HCT116 (cell line): Measurements from ENCODE around the gene TMPRSS3. TPM values are rescaled to one million over a fixed set of nuclear protein-coding genes. Genes with fewer than 3 reads are reported as not detected.

Experiments used
- ATAC-seq: fragments of 200-7000 bp; cut with Tn5 transposase; 2 replicates; pipeline ENCODE4 v1.9.1; 2020; ENCODE audit warnings: mild to moderate bottlenecking, moderate library complexity
- BruUV-seq: library from RNA; stranded (reverse); fragments of 400-500 nt; replicated peaks from 2 replicates; lab custom pipeline; 2021; lab: Mats Ljungman, UMichigan
- CTCF ChIA-PET: fragments of 300-600 bp; sonication (Branson Sonifier 250); formaldehyde crosslinking; loops from one replicate; lab custom pipeline; 2021; ENCODE audit warnings: antibody characterized with exemption; lab: Charles Lee
- POLR2A ChIA-PET: fragments of 300-600, 350-600 bp; sonication (Branson Sonifier 250); formaldehyde crosslinking; loops from one replicate; lab custom pipeline; 2021; ENCODE audit warnings: antibody characterized with exemption; lab: Charles Lee
- RAD21 ChIA-PET, 2 experiments: fragments of 300-600 bp; sonication (Branson Sonifier 250); formaldehyde crosslinking; loops; one replicate each; lab custom pipeline; 2023; ENCODE audit warnings: low total read pairs in 2 of 2; ENCODE audit not compliant: uncharacterized antibody in 2 of 2, unreplicated experiment in 2 of 2, low non-redundant PET in 1 of 2; lab: Charles Lee
- DNase-seq: peaks from one replicate; pipeline ENCODE4 v3.0.0-alpha.2; 2010; ENCODE audit warnings: low read depth, low spot score
- H2AFZ ChIP-seq: fragments of 200-600 bp; shearing (Covaris generic), sonication (generic); 2 replicates; pipeline ENCODE4 v1.6.1; 2017; ENCODE audit warnings: low read depth, mixed run types, mixed read lengths, antibody characterized with exemption, low read length; ENCODE audit not compliant: poor library complexity, severe bottlenecking
- H3K27ac ChIP-seq: 2 replicates; pipeline ENCODE4 v1.5.1; 2012; ENCODE audit warnings: low read depth, low read length
- H3K27me3 ChIP-seq: fragments of 200-600 bp; sonication (generic); 2 replicates; pipeline ENCODE4 v1.6.1; 2016; ENCODE audit warnings: mixed run types, low read length, mixed read lengths; ENCODE audit not compliant: insufficient read depth
- H3K36me3 ChIP-seq, 2 experiments: fragments of 200-500 bp in 1 of 2; fragments of 200-600 bp in 1 of 2; sonication (Bioruptor generic) in 1 of 2; sonication (generic) in 1 of 2; 2 replicates each; pipeline versions ENCODE4 v1.5.1 to v1.6.1; 2014 to 2016; ENCODE audit warnings: low read length in 2 of 2, inconsistent platforms in 1 of 2, mixed read lengths in 1 of 2, mixed run types in 1 of 2; ENCODE audit not compliant: insufficient read depth in 2 of 2, control insufficient read depth in 1 of 2
- H3K4me1 ChIP-seq, 2 experiments: fragments of 200-600 bp in 1 of 2; sonication (generic) in 1 of 2; 2 replicates each; pipeline versions ENCODE4 v1.5.1 to v1.6.1; 2012 to 2017; ENCODE audit warnings: low read length in 2 of 2, inconsistent platforms in 1 of 2, mild to moderate bottlenecking in 1 of 2, mixed read lengths in 1 of 2, mixed run types in 1 of 2, moderate library complexity in 1 of 2; ENCODE audit not compliant: insufficient read depth in 2 of 2, control insufficient read depth in 1 of 2
- H3K4me2 ChIP-seq: fragments of 200-600 bp; sonication (generic); 2 replicates; pipeline ENCODE4 v1.6.1; 2017; ENCODE audit warnings: mixed run types, low read length, mixed read lengths
- H3K4me3 ChIP-seq, 2 experiments: fragments of 200-600 bp in 1 of 2; sonication (generic) in 1 of 2; replicated peaks in 1 of 2; 2 replicates each; pipeline ENCODE4 v1.5.1; 2011 to 2016; ENCODE audit warnings: low read length in 2 of 2, control low read depth in 1 of 2, low read depth in 1 of 2, mild to moderate bottlenecking in 1 of 2, mixed read lengths in 1 of 2, mixed run types in 1 of 2
- H3K79me2 ChIP-seq: fragments of 200-600 bp; sonication (generic); 2 replicates; pipeline ENCODE4 v1.6.1; 2017; ENCODE audit warnings: mild to moderate bottlenecking, mixed run types, low read length, moderate library complexity, mixed read lengths; ENCODE audit not compliant: insufficient read depth
- H3K9ac ChIP-seq: fragments of 200-600 bp; sonication (generic); 2 replicates; pipeline ENCODE4 v1.6.1; 2016; ENCODE audit warnings: low read length, mixed read lengths
- H3K9me2 ChIP-seq: fragments of 200-600 bp; sonication (generic), shearing (Covaris generic); 2 replicates; pipeline ENCODE4 v1.6.1; 2017; ENCODE audit warnings: mixed run types, mild to moderate bottlenecking, moderate library complexity; ENCODE audit not compliant: insufficient read depth
- H3K9me3 ChIP-seq, 2 experiments: fragments of 200-500 bp in 1 of 2; fragments of 200-600 bp in 1 of 2; sonication (Bioruptor generic) in 1 of 2; sonication (generic) in 1 of 2; 2 replicates each; pipeline ENCODE4 v1.6.1; 2014 to 2017; ENCODE audit warnings: low read length in 2 of 2, mixed read lengths in 2 of 2, inconsistent platforms in 1 of 2, low read depth in 1 of 2, mild to moderate bottlenecking in 1 of 2, mixed run types in 1 of 2, moderate library complexity in 1 of 2; ENCODE audit not compliant: control insufficient read depth in 1 of 2, insufficient read depth in 1 of 2
- H4K20me1 ChIP-seq: fragments of 200-600 bp; sonication (generic), shearing (Covaris generic); 2 replicates; pipeline ENCODE4 v1.6.1; 2017; ENCODE audit warnings: mixed run types, mild to moderate bottlenecking, moderate library complexity; ENCODE audit not compliant: insufficient read depth
- ATF3 ChIP-seq: IDR thresholded peaks from 2 replicates; pipeline ENCODE4 v1.6.1; 2012
- CBX3 ChIP-seq: IDR thresholded peaks from 2 replicates; pipeline ENCODE4 v1.6.1; 2012; ENCODE audit warnings: low read depth
- EZH2phosphoT487 ChIP-seq: fragments of 200-600 bp; IDR thresholded peaks from 2 replicates; pipeline ENCODE4 v1.6.1; 2018; ENCODE audit warnings: antibody characterized with exemption, borderline replicate concordance
- JUND ChIP-seq: IDR thresholded peaks from 2 replicates; pipeline ENCODE4 v1.6.1; 2012
- MAX ChIP-seq: IDR thresholded peaks from 2 replicates; pipeline ENCODE4 v1.6.1; 2012
- POLR2A ChIP-seq: IDR thresholded peaks from 2 replicates; pipeline ENCODE4 v1.7.0; 2011; ENCODE audit warnings: borderline replicate concordance; ENCODE audit not compliant: insufficient read depth, insufficient read length; ENCODE audit errors: extremely low read depth
- POLR2AphosphoS5 ChIP-seq: IDR thresholded peaks from 2 replicates; pipeline ENCODE4 v1.6.1; 2011; ENCODE audit warnings: mild to moderate bottlenecking, low read depth, low read length, moderate library complexity
- REST ChIP-seq: IDR thresholded peaks from 2 replicates; pipeline ENCODE4 v1.6.1; 2012; ENCODE audit warnings: low read depth
- SIN3A ChIP-seq: IDR thresholded peaks from 2 replicates; pipeline ENCODE4 v1.6.1; 2012; ENCODE audit warnings: low read depth
- SP1 ChIP-seq: IDR thresholded peaks from 2 replicates; pipeline ENCODE4 v1.6.1; 2012; ENCODE audit warnings: low read depth
- SRF ChIP-seq: IDR thresholded peaks from 2 replicates; pipeline ENCODE4 v1.6.1; 2012; ENCODE audit warnings: low read depth
- YY1 ChIP-seq: IDR thresholded peaks from 2 replicates; pipeline ENCODE4 v1.6.1; 2011; ENCODE audit warnings: low read length, low read depth, moderate library complexity, mild to moderate bottlenecking; ENCODE audit not compliant: insufficient replicate concordance; ENCODE audit errors: extremely low read depth
- ZBTB33 ChIP-seq: IDR thresholded peaks from 2 replicates; pipeline ENCODE4 v1.6.1; 2011; ENCODE audit warnings: mild to moderate bottlenecking, low read length, moderate library complexity; ENCODE audit not compliant: insufficient replicate concordance; ENCODE audit errors: extremely low read depth
- ZFX ChIP-seq: fragments of 450-650 bp; IDR thresholded peaks from 2 replicates; pipeline ENCODE4 v1.6.1; 2017
- intact Hi-C: fragments of 100-400 bp; cut with micrococcal nuclease; formaldehyde crosslinking; loops from 2 replicates; pipeline ENCODE4 v1.10.0; 2022
- total RNA-seq: library from RNA; stranded (reverse); gene quantifications from one replicate; pipeline ENCODE4 v1.2.1, GENCODE V29; 2021; ENCODE audit not compliant: unreplicated experiment

TMPRSS3 gene
- total RNA-seq, 1 experiment from 2014 or later, result not detected

- no peak overlapping the region for H3K4me2 ChIP-seq
- no peak overlapping the region for H3K27ac ChIP-seq
- ChIA-PET CTCF (no interaction called here), POLR2A (no interaction called here), RAD21 (interaction anchor here in 1 of 2 experiments (0.6 kb wide), 1 partner anchor 87 kb away, joined by 7 read pairs; no protein-coding TSS in a partner anchor)
- H3K36me3 ChIP-seq, result no peaks in the 10 kb centered on the region
- TF ChIP-seq SP1 (no peak), EZH2phosphoT487 (no peak), POLR2AphosphoS5 (no peak), ZFX (no peak)
- no peak overlapping the region for H3K4me3 ChIP-seq
- BruUV-seq, result no TSS peak
- no peaks in the 10 kb centered on the region for H3K9me2 ChIP-seq
- H2AFZ ChIP-seq, result no peak overlapping the region
- no peaks in the 10 kb centered on the region for H3K4me1 ChIP-seq
- H3K9me3 ChIP-seq, result no peaks in the 10 kb centered on the region
- H3K79me2 ChIP-seq, result no peaks in the 10 kb centered on the region
- ATAC-seq (no peak), DNase-seq (no peak)
- H4K20me1 ChIP-seq, result no peaks in the 10 kb centered on the region
- intact Hi-C loops, result no loop called here
- H3K27me3 ChIP-seq, result no peaks in the 10 kb centered on the region
- no peak overlapping the region for H3K9ac ChIP-seq
Observed at GRCh38 chr21:42363312-42363711, 32.5 kb downstream of the TMPRSS3 start.

- H3K27me3 ChIP-seq, result no peaks in the 10 kb centered on the region
- H2AFZ ChIP-seq, result no peak overlapping the region
- H3K79me2 ChIP-seq, result no peaks in the 10 kb centered on the region
- BruUV-seq, result no TSS peak
- no peak overlapping the region for H3K4me2 ChIP-seq
- H3K9ac ChIP-seq, result no peak overlapping the region
- no peak overlapping the region for H3K27ac ChIP-seq
- intact Hi-C loops, result no loop called here
- H3K4me1 ChIP-seq, result no peaks in the 10 kb centered on the region
- H3K9me3 ChIP-seq, result no peaks in the 10 kb centered on the region
- H3K36me3 ChIP-seq, result no peaks in the 10 kb centered on the region
- DNase-seq (no peak), ATAC-seq (no peak)
- ChIA-PET RAD21 (interaction anchor here (0.6 kb wide), 2 partner anchors 88 to 188 kb away, joined by 4 to 7 read pairs; no protein-coding TSS in a partner anchor), CTCF (interaction anchor here (0.7 to 1.5 kb wide), 2 partner anchors 12 to 19 kb away, joined by 4 to 5 read pairs; no protein-coding TSS in a partner anchor), POLR2A (no interaction called here)
- no peaks in the 10 kb centered on the region for H4K20me1 ChIP-seq
- no peaks in the 10 kb centered on the region for H3K9me2 ChIP-seq
- H3K4me3 ChIP-seq, result no peak overlapping the region
- no peak for TF ChIP-seq ZBTB33
- no peak for TF ChIP-seq REST
- TF ChIP-seq JUND, result no peak
- TF ChIP-seq YY1, result no peak
- TF ChIP-seq POLR2A, result no peak
- no peak for TF ChIP-seq SRF
- TF ChIP-seq POLR2AphosphoS5, result no peak
- TF ChIP-seq MAX, result no peak
- TF ChIP-seq SIN3A, result no peak
- TF ChIP-seq ATF3, result no peak
- no peak for TF ChIP-seq CBX3
Observed at GRCh38 chr21:42362700-42363099, 33.2 kb downstream of the TMPRSS3 start.
